Liver (tissue), 9 donors: ENCODE data around the gene SLIT3. TPM values are rescaled to one million over a fixed set of nuclear protein-coding genes. Genes with fewer than 3 reads are reported as not detected.

ENCODE experiments used
- DNase-seq: peaks from one replicate; pipeline ENCODE4 v3.0.0-alpha.2; 2017; ENCODE audit warnings: low spot score
- H3K27ac ChIP-seq, 2 donors: one replicate each; pipeline ENCODE4 v1.7.0; 2013; ENCODE audit warnings: inconsistent platforms in 2 of 2, low read length in 2 of 2, control low read depth in 1 of 2, low read depth in 1 of 2, mild to moderate bottlenecking in 1 of 2
- H3K27me3 ChIP-seq, 4 donors: one replicate each; pipeline versions ENCODE4 v1.6.1 to v1.7.0; 2013; ENCODE audit warnings: low read length in 3 of 4, inconsistent platforms in 1 of 4, mild to moderate bottlenecking in 1 of 4, moderate library complexity in 1 of 4; ENCODE audit not compliant: control insufficient read depth in 4 of 4, insufficient read depth in 4 of 4
- H3K36me3 ChIP-seq, 4 donors: one replicate each; pipeline versions ENCODE4 v1.6.1 to v1.7.0; 2013; ENCODE audit warnings: low read length in 3 of 4, mild to moderate bottlenecking in 3 of 4, low read depth in 1 of 4, moderate library complexity in 1 of 4; ENCODE audit not compliant: control insufficient read depth in 4 of 4, insufficient read depth in 3 of 4
- H3K4me1 ChIP-seq, 4 donors: one replicate each; pipeline versions ENCODE4 v1.6.1 to v1.7.0; 2013; ENCODE audit warnings: low read length in 3 of 4, mild to moderate bottlenecking in 3 of 4, moderate library complexity in 1 of 4; ENCODE audit not compliant: control insufficient read depth in 4 of 4, insufficient read depth in 4 of 4
- H3K4me3 ChIP-seq, 3 donors: one replicate each; pipeline versions ENCODE4 v1.6.1 to v1.7.0; 2013; ENCODE audit warnings: low read length in 3 of 3, control low read depth in 1 of 3, low read depth in 1 of 3, mild to moderate bottlenecking in 1 of 3
- H3K9ac ChIP-seq, 2 donors: one replicate each; pipeline ENCODE4 v1.7.0; 2013; ENCODE audit warnings: low read length in 2 of 2, mild to moderate bottlenecking in 2 of 2, moderate library complexity in 2 of 2, control low read depth in 1 of 2, low read depth in 1 of 2
- H3K9me3 ChIP-seq, 4 donors: one replicate each; pipeline versions ENCODE4 v1.6.1 to v1.7.0; 2013; ENCODE audit warnings: low read length in 3 of 4; ENCODE audit not compliant: control insufficient read depth in 4 of 4
- ATF3 ChIP-seq: IDR thresholded peaks from 2 replicates; pipeline ENCODE4 v1.6.1; 2016; ENCODE audit warnings: antibody characterized with exemption
- EGR1 ChIP-seq, 2 donors: IDR thresholded peaks; 2 replicates each; pipeline ENCODE4 v1.6.1; 2016 to 2018; ENCODE audit warnings: antibody characterized with exemption in 2 of 2, low read depth in 2 of 2
- FOXA1 ChIP-seq: IDR thresholded peaks from 2 replicates; pipeline ENCODE4 v1.6.1; 2016; ENCODE audit warnings: antibody characterized with exemption
- FOXA2 ChIP-seq: IDR thresholded peaks from 2 replicates; pipeline ENCODE4 v1.6.1; 2016; ENCODE audit warnings: antibody characterized with exemption
- GABPA ChIP-seq, 2 donors: IDR thresholded peaks in 1 of 2; conservative IDR thresholded peaks in 1 of 2; 2 replicates each; pipeline ENCODE4 v1.6.1; 2016; ENCODE audit warnings: antibody characterized with exemption in 2 of 2, mild to moderate bottlenecking in 1 of 2, moderate library complexity in 1 of 2
- HNF4A ChIP-seq, 2 donors: conservative IDR thresholded peaks; 2 replicates each; pipeline ENCODE4 v1.6.1; 2016; ENCODE audit warnings: antibody characterized with exemption in 2 of 2, mild to moderate bottlenecking in 2 of 2
- HNF4G ChIP-seq: IDR thresholded peaks from 2 replicates; pipeline ENCODE4 v1.6.1; 2016; ENCODE audit warnings: antibody characterized with exemption
- JUND ChIP-seq, 2 donors: IDR thresholded peaks; 2 replicates each; pipeline ENCODE4 v1.6.1; 2016; ENCODE audit warnings: antibody characterized with exemption in 2 of 2
- MAX ChIP-seq: IDR thresholded peaks from 2 replicates; pipeline ENCODE4 v1.6.1; 2016; ENCODE audit warnings: antibody characterized with exemption
- NR2F2 ChIP-seq: IDR thresholded peaks from 2 replicates; pipeline ENCODE4 v1.6.1; 2016; ENCODE audit warnings: antibody characterized with exemption
- RAD21 ChIP-seq, 2 donors: IDR thresholded peaks; 2 replicates each; pipeline ENCODE4 v1.6.1; 2016; ENCODE audit warnings: antibody characterized with exemption in 2 of 2, mild to moderate bottlenecking in 2 of 2
- REST ChIP-seq: IDR thresholded peaks from 2 replicates; pipeline ENCODE4 v1.6.1; 2016; ENCODE audit warnings: antibody characterized with exemption, mild to moderate bottlenecking
- RXRA ChIP-seq, 2 donors: IDR thresholded peaks; 2 replicates each; pipeline ENCODE4 v1.6.1; 2017 to 2018; ENCODE audit warnings: antibody characterized with exemption in 2 of 2, mild to moderate bottlenecking in 1 of 2
- SP1 ChIP-seq: IDR thresholded peaks from 2 replicates; pipeline ENCODE4 v1.6.1; 2018; ENCODE audit warnings: antibody characterized with exemption, mild to moderate bottlenecking
- TAF1 ChIP-seq: conservative IDR thresholded peaks from 2 replicates; pipeline ENCODE4 v1.6.1; 2016; ENCODE audit warnings: antibody characterized with exemption, mild to moderate bottlenecking
- YY1 ChIP-seq: IDR thresholded peaks from 2 replicates; pipeline ENCODE4 v1.6.1; 2016; ENCODE audit warnings: antibody characterized with exemption, mild to moderate bottlenecking
- WGBS: extraction: QIAGEN DNeasy Blood & Tissue Kit; methylation state at CpG from one replicate; pipeline ENCODE4 v1.1.7; 2013; 5-methylcytosine and 5-hydroxymethylcytosine counted together
- polyA plus RNA-seq, 2 donors: library from polyadenylated mRNA; stranded (reverse) in 1 of 2; unstranded in 1 of 2; fragments of 200-250 nt in 1 of 2; fragments of >200 nt in 1 of 2; fragmentation: Nextera tagmentation in 1 of 2; extraction: Ambion mirVana in 1 of 2; gene quantifications; one replicate each; pipeline versions ENCODE4 v1.2.1 to v1.2.3, GENCODE V29; 2013 to 2015
- total RNA-seq, 2 donors: library from RNA; depleted of rRNA; stranded (reverse); fragments of >200 nt; gene quantifications; one replicate each; pipeline ENCODE4 v1.2.3, GENCODE V29; 2014
- TF ChIP-seq, protein P1 (sequence below): fragments of 150-350 bp; IDR thresholded peaks from 2 replicates; pipeline ENCODE4 v1.5.1; 2017; ENCODE audit warnings: improper control_type of control experiment, low read depth, low read length; ENCODE audit not compliant: missing input control
- TF ChIP-seq, protein P2 (sequence below): IDR thresholded peaks from 2 replicates; pipeline ENCODE4 v1.6.1; 2016; ENCODE audit warnings: antibody characterized with exemption
- donor health status: healthy.
- donor health status: healthy.
- donor health status: healthy.
- donor health status: healthy.
- donor health status: healthy.

SLIT3 gene
- total and polyA plus RNA-seq, 4 donors: 0.61 to 1.3 (median 0.91) TPM

DNA sequence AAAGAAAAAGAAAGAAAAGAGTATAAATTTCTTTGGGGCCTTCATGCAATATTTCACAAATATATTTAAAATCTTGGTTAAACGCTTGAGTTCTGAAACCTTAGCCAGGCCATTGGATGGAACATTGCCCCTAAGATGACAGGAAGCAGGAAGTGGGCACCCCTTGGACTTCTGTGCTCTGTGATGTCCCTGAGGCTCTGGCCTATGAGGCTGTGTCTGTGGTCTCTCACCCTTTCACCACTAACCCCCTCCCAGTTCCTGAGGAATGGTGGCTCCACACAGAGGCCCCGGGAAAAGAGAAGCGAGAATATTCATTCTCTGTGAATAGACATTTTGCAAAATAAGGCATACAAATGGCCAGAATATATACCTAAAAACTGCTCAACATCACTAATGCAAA is 401.3 kb downstream of the SLIT3 start:
- no peak overlapping the region for H3K27ac ChIP-seq
- TF ChIP-seq, protein P1, sequence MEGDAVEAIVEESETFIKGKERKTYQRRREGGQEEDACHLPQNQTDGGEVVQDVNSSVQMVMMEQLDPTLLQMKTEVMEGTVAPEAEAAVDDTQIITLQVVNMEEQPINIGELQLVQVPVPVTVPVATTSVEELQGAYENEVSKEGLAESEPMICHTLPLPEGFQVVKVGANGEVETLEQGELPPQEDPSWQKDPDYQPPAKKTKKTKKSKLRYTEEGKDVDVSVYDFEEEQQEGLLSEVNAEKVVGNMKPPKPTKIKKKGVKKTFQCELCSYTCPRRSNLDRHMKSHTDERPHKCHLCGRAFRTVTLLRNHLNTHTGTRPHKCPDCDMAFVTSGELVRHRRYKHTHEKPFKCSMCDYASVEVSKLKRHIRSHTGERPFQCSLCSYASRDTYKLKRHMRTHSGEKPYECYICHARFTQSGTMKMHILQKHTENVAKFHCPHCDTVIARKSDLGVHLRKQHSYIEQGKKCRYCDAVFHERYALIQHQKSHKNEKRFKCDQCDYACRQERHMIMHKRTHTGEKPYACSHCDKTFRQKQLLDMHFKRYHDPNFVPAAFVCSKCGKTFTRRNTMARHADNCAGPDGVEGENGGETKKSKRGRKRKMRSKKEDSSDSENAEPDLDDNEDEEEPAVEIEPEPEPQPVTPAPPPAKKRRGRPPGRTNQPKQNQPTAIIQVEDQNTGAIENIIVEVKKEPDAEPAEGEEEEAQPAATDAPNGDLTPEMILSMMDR: no peak
- TF ChIP-seq, protein P2, sequence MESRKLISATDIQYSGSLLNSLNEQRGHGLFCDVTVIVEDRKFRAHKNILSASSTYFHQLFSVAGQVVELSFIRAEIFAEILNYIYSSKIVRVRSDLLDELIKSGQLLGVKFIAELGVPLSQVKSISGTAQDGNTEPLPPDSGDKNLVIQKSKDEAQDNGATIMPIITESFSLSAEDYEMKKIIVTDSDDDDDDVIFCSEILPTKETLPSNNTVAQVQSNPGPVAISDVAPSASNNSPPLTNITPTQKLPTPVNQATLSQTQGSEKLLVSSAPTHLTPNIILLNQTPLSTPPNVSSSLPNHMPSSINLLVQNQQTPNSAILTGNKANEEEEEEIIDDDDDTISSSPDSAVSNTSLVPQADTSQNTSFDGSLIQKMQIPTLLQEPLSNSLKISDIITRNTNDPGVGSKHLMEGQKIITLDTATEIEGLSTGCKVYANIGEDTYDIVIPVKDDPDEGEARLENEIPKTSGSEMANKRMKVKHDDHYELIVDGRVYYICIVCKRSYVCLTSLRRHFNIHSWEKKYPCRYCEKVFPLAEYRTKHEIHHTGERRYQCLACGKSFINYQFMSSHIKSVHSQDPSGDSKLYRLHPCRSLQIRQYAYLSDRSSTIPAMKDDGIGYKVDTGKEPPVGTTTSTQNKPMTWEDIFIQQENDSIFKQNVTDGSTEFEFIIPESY: no peak
- TF ChIP-seq EGR1 (IDR thresholded peaks at IDR 0.05; ENCODE audit: low read depth in 2 of 2): no peak
- no peak for TF ChIP-seq YY1
- no peak for TF ChIP-seq NR2F2
- no peak for TF ChIP-seq TAF1
- no peak for TF ChIP-seq SP1
- no peak for TF ChIP-seq HNF4G
- no peak for TF ChIP-seq MAX
- TF ChIP-seq JUND (IDR thresholded peaks at IDR 0.05): no peak
- no peak for TF ChIP-seq FOXA1
- no peak for TF ChIP-seq ATF3
- no peak for TF ChIP-seq RXRA (IDR thresholded peaks at IDR 0.05)
- H3K9me3 ChIP-seq: no peaks in the 10 kb centered on the region
- no peaks in the 10 kb centered on the region for H3K4me1 ChIP-seq
- no peak overlapping the region for H3K4me3 ChIP-seq
- no peaks in the 10 kb centered on the region for H3K36me3 ChIP-seq
- H3K9ac ChIP-seq: no peak overlapping the region
- no peak for DNase-seq
- peaks cover 0 to 4% (median 0%) of the 10 kb centered on the region in 4 donors for H3K27me3 ChIP-seq
- WGBS: 85% methylated on average over 3 of the region's 3 CpGs

GRCh38 chr5:168899264-168899663 is 401.7 kb downstream of the SLIT3 start:
- Histone ChIP-seq H3K4me3 (no peak overlapping the region), H3K9me3 (no peaks in the 10 kb centered on the region), H3K9ac (no peak overlapping the region), H3K27ac (no peak overlapping the region), H3K27me3 (peaks cover 0 to 4% (median 0%) of the 10 kb centered on the region in 4 donors), H3K36me3 (no peaks in the 10 kb centered on the region), H3K4me1 (no peaks in the 10 kb centered on the region)
- 88% methylated on average over 4 of the region's 4 CpGs for WGBS
- TF ChIP-seq HNF4A (conservative IDR thresholded peaks at IDR 0.05) (no peak), JUND (IDR thresholded peaks at IDR 0.05) (no peak), GABPA (IDR thresholded peaks at IDR 0.05 in 1 of 2, conservative IDR thresholded peaks at IDR 0.05 in 1 of 2) (no peak), RXRA (IDR thresholded peaks at IDR 0.05) (no peak), TAF1 (no peak), RAD21 (IDR thresholded peaks at IDR 0.05) (no peak), EGR1 (IDR thresholded peaks at IDR 0.05; ENCODE audit: low read depth in 2 of 2) (no peak), FOXA2 (no peak), REST (no peak), YY1 (no peak), HNF4G (no peak), FOXA1 (no peak), SP1 (no peak), ATF3 (no peak)
- TF ChIP-seq, protein P2: no peak
- DNase-seq: no peak
